Erythroblast (primary cell): ENCODE results near the gene ANKDD1B.
"Not testable (repeated sequence)": the region's sequence is repeated elsewhere in the genome, so short reads cannot be mapped to it uniquely, and the experiment has no call there.

ENCODE experiments used
- DNase-seq, 2 experiments: peaks; one replicate each; lab custom pipeline; 2025; lab: John Stamatoyannopoulos, UW
- GATA1 ChIP-seq: IDR thresholded peaks from 2 replicates; pipeline ENCODE4 v1.6.1; 2011; ENCODE audit warnings: low read depth, mild to moderate bottlenecking, control low read depth, low read length, moderate library complexity
- POLR2A ChIP-seq: IDR thresholded peaks from 2 replicates; pipeline ENCODE4 v1.6.1; 2011; ENCODE audit warnings: mild to moderate bottlenecking, low read length

Gene ANKDD1B

DNA sequence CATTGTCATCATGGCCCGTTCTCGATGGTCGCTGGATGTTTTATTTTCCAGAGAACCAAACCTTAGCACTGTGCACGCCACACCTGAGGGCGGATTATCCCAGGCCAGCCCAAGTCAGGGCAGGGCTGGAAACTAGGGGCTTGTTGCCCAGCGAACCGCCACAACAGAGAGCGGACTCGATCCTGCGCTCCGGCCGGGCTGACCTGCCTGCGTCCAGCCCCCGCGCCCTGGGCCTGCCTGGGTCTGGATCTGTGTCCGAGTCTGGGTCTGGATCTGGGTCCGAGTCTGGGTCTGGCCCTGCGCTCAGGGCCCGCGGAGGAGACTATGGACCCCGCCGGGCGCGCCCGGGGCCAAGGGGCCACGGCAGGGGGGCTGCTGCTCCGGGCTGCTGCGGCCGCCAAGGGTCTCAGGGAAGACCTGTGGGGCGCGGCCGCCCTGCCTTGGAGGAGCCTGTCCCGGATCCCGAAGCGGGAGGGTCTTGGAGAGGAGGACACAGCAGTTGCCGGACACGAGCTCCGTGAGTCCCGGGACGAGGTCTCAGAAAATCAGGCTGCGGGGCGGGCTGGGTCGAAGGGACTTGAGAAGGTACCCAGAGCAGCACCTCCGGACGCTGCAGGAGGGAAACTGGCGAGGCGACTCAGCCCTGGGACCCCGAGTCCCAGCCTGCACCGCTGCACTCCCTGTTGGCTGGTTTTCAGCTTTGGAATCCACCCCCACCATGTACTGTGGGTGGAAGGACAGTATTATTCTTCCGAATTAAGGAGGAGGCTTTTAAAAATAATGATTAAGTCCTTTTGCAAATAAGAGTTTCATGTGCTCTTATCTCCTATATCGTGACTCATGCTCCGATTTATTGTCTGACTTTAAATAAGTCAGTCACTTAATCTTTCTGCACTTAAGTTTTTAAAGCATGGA, at the start of gene ANKDD1B:
Gene ANKDD1B, plus strand, starts transcription at position 143 of the 915 bp plus-strand sequence. Its CDS starts 182 bp downstream, at position 325.
- DNase-seq: peak; percentile 32 to 39
- TF ChIP-seq POLR2A: no peak
- TF ChIP-seq GATA1: no peak

DNA sequence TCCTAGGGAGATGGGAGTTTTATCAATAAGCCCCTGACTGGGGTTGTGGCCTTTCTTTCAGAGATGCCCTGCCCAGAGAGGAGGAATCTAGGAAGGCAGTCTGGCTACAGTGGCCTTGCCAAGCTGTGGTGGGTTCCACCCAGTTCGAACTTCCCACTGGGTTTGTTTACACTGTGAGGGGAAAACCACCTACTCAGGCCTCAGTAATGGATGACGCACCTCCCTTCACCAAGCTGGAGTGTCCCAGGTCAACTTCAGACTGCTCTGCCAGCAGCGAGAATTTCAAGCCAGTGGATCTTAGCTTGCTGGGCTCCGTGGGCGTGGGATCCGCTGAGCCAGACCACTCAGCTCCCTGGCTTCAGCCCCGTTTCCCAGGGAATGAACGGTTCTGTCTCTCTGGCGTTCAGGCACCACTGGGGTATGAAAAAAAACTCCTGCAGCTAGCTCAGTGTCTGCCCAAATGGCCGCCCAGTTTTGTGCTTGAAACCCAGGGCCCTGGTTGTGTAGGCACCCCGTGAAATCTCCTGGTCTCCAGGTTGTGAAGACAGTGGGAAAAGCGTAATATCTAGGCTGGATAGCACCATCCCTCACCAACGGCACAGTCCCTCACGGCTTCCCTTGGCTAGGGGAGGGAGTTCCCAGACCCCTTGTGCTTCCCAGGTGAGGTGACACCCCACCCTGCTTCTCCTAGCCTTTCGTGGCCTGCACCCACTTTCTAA, 45.1 kb upstream of the ANKDD1B start:
- not testable (repeated sequence) for DNase-seq

DNA sequence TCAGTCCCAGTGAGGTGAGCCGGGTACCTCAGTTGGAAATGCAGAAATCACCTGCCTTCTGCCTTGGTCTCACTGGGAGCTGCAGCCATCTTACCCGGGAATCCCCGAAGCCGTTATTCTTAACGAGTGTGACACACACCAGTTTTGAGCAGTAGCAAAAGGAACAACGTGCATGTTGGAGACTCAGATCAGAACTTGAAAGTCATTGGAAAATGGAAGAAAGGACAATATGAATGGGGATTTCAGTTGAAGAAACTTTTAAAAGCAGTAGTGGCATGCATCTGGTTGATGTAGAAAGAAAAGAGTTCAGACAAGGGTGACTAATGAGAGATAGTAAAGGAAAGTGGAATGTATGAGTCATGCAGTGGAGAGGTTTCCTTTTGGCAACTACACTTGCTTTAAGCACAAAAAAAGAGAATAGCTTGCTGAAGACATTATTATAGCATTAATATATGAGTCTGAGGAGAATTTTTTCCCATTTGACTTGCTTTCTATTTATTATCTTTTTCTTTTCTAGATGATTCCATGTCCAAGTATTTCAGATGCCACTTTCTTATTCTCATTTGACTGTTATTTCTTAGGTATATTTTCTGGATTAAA, 44.4 kb upstream of the ANKDD1B start:
- TF ChIP-seq GATA1: no peak
- TF ChIP-seq POLR2A: no peak
- peak; percentile 81 to 84 for DNase-seq

DNA sequence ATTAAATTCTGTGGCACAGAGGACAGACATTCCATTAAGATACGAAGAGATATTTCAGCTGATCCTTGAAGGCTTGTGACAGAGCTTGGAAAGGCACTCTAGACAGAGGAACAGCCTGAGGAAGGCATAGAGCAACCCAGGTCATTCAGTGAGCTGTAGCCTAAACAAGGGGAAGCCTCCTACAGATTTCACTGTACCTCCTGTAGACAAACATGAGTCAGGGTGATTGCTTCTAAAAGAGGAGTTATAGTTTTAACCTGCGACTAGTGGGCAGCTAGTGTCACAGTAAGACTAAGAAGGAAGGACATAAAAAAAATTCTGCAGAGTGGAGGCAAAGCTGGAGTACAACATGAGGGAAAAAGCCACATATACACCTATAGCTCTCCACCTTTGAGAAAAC, 43.5 kb upstream of the ANKDD1B start:
- DNase-seq: peak; percentile 33 to 48

DNA sequence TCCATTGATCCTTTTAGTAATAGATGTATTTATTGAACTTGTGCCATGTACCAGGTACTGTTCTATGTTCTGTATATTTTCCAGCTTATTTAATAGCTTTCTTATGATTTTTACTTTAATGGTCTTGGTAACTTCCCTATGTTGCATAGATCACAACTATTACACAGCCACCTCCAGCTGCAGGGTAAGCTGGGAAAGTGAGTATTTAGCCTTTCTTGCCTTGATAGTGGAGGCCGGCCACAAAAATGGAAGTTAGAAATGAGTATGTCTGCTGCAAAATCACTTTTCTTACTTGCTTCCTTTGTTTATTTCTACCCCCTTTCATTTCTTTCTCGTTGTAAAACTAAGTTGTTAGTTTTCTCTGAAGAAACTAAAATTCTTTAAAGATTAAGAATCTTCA, 43.1 kb upstream of the ANKDD1B start:
- DNase-seq: no peak
- TF ChIP-seq POLR2A: no peak

More for the DNA sequence above, 43.5 kb upstream of the ANKDD1B start:
- TF ChIP-seq GATA1: no peak
- no peak for TF ChIP-seq POLR2A

DNA sequence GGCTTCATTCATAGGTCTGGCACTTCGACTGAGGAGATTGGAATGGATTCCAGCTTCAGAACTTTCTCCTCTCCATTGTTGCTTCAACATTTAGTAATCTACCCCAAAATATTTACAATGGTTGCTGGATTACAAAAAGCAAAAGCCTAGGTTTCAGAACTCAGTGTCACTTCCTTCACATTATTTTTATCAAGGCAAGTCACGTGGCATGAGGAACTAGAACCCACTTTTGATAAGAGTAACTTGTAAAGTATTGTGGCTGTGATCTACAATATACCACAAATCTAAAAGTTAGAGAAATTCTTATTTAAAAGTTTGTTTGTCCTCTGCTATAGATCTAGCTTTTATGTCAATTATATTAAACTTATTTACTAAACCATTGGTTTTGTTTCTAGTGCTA, 39.7 kb upstream of the ANKDD1B start:
- TF ChIP-seq POLR2A (no peak), GATA1 (no peak)
- DNase-seq: peak; percentile 18 to 33

DNA sequence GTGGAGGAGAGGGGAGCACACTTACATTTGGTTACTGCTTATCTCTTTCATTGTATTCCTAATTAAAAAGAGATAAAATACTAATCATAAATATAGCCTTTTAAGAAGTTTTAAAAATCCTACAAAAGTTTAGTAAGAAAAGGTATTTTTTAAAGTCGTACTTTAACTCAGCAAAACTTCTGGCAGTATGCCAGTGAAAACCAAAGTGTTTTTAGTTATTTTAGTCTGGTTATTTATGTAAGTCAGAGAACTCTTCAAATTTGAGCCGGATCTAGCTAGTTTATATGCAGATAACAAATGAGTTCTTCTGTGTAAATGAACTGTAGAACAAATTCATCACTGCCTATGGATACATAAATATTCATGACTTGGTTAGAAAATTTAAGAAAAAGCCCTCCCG, 36.5 kb upstream of the ANKDD1B start:
- no peak for DNase-seq
- TF ChIP-seq POLR2A: no peak
- TF ChIP-seq GATA1: no peak

DNA sequence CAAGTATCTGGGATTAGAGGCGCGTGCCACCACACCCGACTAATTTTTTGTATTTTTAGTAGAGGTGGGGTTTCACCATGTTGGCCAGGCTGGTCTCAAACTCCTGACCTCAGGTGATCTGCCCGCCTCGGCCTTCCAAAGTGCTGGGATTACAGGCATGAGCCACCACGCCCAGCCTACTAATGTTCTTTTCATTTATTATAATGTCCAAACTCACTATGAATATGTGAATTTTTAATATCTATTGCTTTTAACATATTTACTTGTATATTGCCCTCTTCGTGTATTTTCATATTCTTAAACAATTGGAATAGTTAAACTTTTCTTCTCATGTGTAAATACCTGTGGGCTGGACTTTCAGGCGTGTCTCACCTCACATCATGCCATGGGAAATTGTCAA, 33.0 kb upstream of the ANKDD1B start:
- not testable (repeated sequence) for DNase-seq

DNA sequence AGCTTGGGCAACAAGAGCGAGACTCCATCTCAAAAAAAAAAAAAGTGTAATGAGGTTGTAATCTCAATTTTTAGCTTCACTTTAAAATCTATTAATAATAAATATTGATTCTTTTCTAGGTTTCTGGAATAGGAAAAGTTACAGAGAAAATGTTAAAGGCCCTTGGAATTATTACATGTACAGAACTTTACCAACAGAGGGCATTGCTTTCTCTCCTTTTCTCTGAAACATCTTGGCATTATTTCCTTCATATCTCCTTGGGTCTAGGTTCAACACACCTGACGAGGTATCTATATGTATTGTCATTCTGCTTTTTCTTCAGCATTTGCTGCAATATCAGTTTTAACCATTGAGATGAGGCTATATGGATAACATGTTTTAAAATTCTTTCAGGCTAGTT, 26.6 kb upstream of the ANKDD1B start:
- DNase-seq: peak in 1 of 2 experiments; percentile 4
- TF ChIP-seq GATA1 (no peak), POLR2A (no peak)

DNA sequence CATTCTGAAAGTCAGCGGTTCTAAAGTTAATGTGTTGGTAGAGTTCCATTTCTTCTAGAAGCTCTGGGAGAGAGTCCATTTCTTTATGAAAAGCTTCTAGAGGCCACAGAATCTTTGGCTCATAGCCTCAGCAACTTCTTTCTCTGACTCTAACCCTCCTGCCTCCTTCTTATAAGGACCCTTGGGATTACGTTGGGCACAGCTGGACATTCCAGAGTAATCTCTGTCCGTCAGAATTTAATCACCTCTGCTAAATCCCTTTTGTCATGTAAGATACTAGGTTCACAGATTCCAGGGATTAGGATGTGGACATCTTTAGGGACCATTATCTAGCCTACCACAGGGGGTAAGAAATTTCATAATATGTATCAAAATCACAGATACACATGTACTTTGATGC, 22.6 kb upstream of the ANKDD1B start:
- DNase-seq: no peak
- TF ChIP-seq GATA1: no peak
- TF ChIP-seq POLR2A: no peak

DNA sequence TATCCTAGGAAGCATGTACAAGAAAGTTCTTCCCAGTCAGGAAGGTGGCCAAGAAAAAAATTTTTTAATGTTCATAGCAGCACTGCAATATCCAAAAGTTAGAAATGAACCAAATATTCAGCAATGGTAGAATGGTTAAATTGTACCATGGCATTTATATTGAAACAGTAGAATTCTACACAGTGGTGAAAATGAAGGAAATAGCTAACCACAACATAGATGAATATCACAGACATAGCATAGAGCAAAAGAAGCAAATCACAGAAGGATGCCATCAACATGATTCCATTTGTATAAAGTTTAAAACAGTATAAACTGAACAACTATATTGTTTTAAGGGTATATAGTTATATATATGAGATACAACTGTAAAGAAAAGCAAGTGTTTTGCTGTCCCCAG, 10.7 kb upstream of the ANKDD1B start:
- no peak for TF ChIP-seq POLR2A
- TF ChIP-seq GATA1: no peak
- DNase-seq: no peak

DNA sequence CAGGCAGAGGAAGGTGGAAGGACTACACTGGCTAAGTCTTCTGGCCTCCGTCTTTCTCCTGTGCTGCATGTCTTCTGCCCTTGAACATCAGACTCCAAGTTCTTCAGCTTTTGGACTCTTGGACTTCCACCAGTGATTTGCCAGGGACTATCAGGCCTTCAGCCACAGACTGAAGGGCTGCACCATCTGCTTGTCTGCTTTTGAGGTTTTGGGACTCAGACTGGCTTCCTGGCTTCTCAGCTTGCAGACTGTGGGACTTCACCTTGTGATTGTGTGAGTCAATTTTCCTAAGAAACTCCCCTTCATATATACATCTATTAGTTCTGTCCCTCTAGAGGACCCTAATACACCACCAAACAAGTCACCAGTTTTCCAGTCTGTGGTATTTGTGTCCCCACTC, 9.7 kb upstream of the ANKDD1B start:
- no peak for TF ChIP-seq POLR2A
- no peak for DNase-seq

DNA sequence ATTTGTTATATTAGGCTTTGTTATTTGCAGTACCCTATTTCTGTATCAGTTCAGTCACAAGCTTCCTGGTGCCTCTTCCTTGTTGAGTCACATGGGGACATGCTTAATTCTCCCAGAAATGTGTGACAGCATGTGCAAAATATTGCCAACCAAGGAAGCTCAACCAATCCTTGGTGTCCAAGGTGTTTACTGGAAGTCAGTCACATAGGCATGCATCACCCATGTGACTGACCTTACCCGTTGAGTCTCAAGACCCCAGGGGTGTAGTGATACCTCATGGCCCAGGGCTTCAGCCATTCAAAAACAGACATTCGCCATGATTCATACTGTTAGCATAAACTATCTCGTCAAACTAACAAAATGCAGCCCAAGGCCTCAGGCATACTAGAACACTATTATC, 9.3 kb upstream of the ANKDD1B start:
- no peak for DNase-seq
- TF ChIP-seq POLR2A (no peak), GATA1 (no peak)

DNA sequence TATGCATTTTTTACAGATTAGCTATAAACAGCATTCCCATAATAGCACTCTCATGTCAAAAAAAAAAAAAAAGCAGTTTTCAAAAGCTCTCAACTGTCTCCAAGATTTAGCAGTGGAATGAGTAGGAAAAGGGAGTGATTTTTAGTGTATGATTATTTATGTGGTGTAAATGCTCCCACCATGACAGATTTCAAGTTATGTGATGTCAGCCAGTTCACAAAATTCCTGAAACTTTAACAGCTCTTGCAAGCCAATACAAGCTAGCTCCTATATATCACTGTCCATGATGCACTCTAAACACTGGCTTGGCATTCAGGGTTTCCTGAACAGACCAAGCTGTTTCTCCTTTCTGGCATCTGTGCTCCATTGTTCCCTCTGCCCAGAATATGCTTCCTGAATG, 7.9 kb upstream of the ANKDD1B start:
- no peak for DNase-seq
- TF ChIP-seq POLR2A (no peak), GATA1 (no peak)

DNA sequence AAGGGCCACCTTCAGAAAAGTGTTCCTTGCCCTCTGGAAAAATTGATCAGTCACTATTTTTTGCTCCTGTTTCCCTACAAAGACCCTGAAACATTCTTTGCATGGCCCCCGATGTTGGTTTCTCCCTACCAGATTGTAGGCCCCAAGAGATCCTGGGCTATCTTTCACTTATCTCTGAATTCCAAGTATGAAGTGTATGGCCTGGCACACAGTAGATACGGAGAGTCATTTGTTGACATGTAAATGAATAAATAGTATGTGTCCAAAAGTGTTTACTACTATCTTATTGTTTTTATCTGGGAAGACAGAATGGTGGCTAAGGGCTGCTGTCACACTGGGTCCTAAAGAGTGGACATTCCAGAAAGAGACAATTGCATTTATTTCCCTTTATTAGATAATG, 7.4 kb upstream of the ANKDD1B start:
- TF ChIP-seq POLR2A (no peak), GATA1 (no peak)
- peak; percentile 8 to 43 for DNase-seq

DNA sequence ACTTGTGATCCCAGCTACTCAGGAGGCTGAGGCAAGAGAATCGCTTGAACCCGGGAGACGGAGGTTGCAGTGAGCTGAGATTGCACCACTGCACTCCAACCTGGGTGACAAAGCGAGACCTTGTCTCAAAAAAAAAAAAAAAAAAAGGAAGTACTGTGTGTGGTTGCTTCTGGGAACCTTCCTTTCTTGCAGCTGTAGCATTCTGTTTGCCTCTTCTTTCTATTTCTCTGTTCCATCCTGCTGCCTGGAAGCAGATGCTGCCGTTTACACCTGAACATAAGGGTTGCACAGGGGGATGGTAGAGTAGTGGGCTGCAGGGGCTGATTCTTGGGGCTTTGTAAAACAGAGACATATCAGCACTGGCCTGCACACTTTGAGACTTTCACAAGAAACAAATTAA, 3.9 kb upstream of the ANKDD1B start:
- DNase-seq: not testable (repeated sequence)
